Pancreas (tissue), 10 donors: Measurements from ENCODE around the gene ABCC9. TPM values are rescaled to one million over a fixed set of nuclear protein-coding genes. Genes with fewer than 3 reads are reported as not detected.
A peak's percentile ranks its signal among the peaks of the same experiment; 100 is the strongest.
"Not testable (repeated sequence)": the region's sequence is repeated elsewhere in the genome, so short reads cannot be mapped to it uniquely, and the experiment has no call there.

Source experiments
- ATAC-seq, 4 donors: fragments of 200-7000 bp; cut with Tn5 transposase; one replicate each; pipeline versions ENCODE4 v1.8.0 to v1.9.1; 2020; ENCODE audit warnings: mild to moderate bottlenecking in 4 of 4, moderate library complexity in 4 of 4
- DNase-seq, 6 donors: peaks; one replicate each; pipeline ENCODE4 v3.0.0-alpha.2; 2020
- FAIRE-seq: peaks from 2 replicates; lab custom pipeline; 2012; peaks lifted over from hg19 to GRCh38; lab: Jason Lieb, UNC
- H3K27ac ChIP-seq, 4 donors: fragments of 200-600 bp; sonication (generic); 1 replicate in 3 of 4; 2 replicates in 1 of 4; pipeline versions ENCODE4 v1.5.0 to v1.8.0; 2020
- H3K27me3 ChIP-seq, 4 donors: fragments of 200-600 bp; one replicate each; pipeline ENCODE4 v1.8.0; 2021
- H3K36me3 ChIP-seq, 3 donors: fragments of 200-600 bp; sonication (generic) in 1 of 3; one replicate each; pipeline versions ENCODE4 v1.5.0 to v1.8.0; 2020 to 2021
- H3K4me1 ChIP-seq, 3 donors: fragments of 200-600 bp; one replicate each; pipeline ENCODE4 v1.8.0; 2021
- H3K4me3 ChIP-seq, 4 donors: fragments of 200-600 bp; sonication (generic) in 2 of 4; one replicate each; pipeline versions ENCODE4 v1.5.0 to v1.8.0; 2020 to 2021
- H3K9me3 ChIP-seq, 4 donors: fragments of 200-600 bp; one replicate each; pipeline ENCODE4 v1.8.0; 2021
- CTCF ChIP-seq, 4 donors: fragments of 200-600 bp; sonication (generic) in 3 of 4; IDR thresholded peaks; one replicate each; pipeline versions ENCODE4 v1.5.0 to v1.8.0; 2021; ENCODE audit warnings: antibody characterized with exemption in 4 of 4
- WGBS, 2 donors: extraction: QIAGEN DNeasy Blood & Tissue Kit; methylation state at CpG; one replicate each; pipeline ENCODE4 v1.1.7; 2013; 5-methylcytosine and 5-hydroxymethylcytosine counted together
- intact Hi-C, 3 donors: fragments of 100-400 bp; cut with DNase I; formaldehyde crosslinking; loops; one replicate each; pipeline versions ENCODE4 v1.11.1 to v1.14.2; 2022
- polyA plus RNA-seq, 2 donors: library from polyadenylated mRNA; stranded (reverse); fragments of 200-250 nt; gene quantifications; one replicate each; pipeline ENCODE4 v1.2.3, GENCODE V29; 2013
- total RNA-seq, 6 donors: library from RNA; stranded (reverse); fragmentation: NEBNext Ultra II Directional in 4 of 6; extraction: Animal tissue kit (Norgen Biotek cat#: 25700) in 4 of 6; gene quantifications; one replicate each; pipeline versions ENCODE4 v1.2.1 to v1.2.4, GENCODE V29; 2021 to 2023
- donor health status: healthy with polysubstance abuse.
- donor health status: DM: no; HTN: no; CAD: no; lungs with moderate emphysema.
- donor health status: DM: no; HTN: no; CAD: no.
- donor health status: control.
- donor health status: control.
- donor health status: Bipolar disorder and iron deficiency.
- donor health status: DM: yes; HTN: yes; CAD: no.
- donor health status: DM: no; HTN: no; CAD: no.
- donor health status: DM: no; HTN: no; CAD: no.
- donor health status: DM: yes; HTN: yes; CAD: no.

Gene ABCC9
- total and polyA plus RNA-seq, 8 donors = 1.4 to 19.3 (median 5.5) TPM

DNA sequence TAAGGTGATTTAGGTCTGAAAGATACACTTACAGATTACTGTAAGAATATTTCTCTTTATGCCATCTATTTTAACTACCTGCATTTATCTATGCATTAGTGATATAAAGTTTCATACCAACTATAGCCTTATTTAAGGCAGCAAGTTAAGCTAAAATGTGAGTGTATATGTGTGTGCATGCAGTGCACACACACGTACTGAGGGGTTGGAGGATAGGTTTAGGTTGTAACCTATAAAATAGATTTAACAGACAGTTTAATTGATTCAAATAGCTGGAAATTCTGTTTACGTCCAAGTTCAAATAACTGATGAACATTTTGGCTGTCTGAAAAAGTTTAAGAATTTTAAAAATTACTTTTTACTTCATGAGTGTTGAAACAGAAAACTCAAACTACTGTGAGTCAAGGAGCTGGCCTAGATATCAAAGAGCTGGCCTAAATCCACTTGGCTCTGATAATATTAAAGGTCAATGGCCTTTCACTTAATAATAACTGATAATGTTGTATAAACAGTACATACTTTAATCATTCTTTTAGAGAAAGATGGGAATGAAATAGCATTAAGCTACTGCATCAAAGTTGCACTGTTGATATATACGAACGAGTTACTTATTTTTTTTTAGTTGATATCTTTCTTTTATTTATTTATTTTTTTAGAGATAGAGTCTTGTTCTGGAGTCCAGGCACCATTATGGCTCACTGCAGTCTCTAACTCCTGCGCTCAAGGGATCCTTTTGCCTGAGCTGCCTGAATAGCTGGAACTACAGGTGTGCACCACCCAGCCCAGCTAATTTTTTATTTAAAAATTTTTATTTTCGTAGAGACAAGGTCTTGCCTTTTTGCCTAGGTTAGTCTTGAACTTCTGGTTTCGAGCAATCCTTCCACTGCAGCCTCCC lies 152.9 kb downstream of the ABCC9 start:
- ATAC-seq = peak; percentile 93 to 98 (median 94)
- peak overlapping the region in 2 of 4 donors; percentile 38 to 56 for H3K27ac ChIP-seq

GRCh38 chr12:21786041-21786531 lies 155.1 kb downstream of the ABCC9 start:
- 59 to 67% methylated on average over 3 of the region's 3 CpGs for WGBS, 2 donors
- Histone ChIP-seq H3K9me3 (no peaks in the 10 kb centered on the region), H3K36me3 (no peaks in the 10 kb centered on the region), H3K27ac (peak overlapping the region in 2 of 4 donors; percentile 13 to 45), H3K27me3 (no peaks in the 10 kb centered on the region), H3K4me3 (no peak overlapping the region), H3K4me1 (peaks cover 0 to 35% (median 26%) of the 10 kb centered on the region in 3 donors)
- FAIRE-seq (no peak), DNase-seq (no peak), ATAC-seq (peak in 3 of 4 donors; percentile 10 to 48 (median 22))
- intact Hi-C loops = no loop called here
- no peak for TF ChIP-seq CTCF (IDR thresholded peaks at IDR 0.05)

More for the DNA sequence above, 152.9 kb downstream of the ABCC9 start:
- H3K36me3 ChIP-seq = no peaks in the 10 kb centered on the region
- peak in 3 of 6 donors; percentile 33 to 55 (median 33) for DNase-seq
- no peak overlapping the region for H3K4me3 ChIP-seq
- 40 to 41% methylated on average over 7 of the region's 7 CpGs for WGBS, 2 donors
- FAIRE-seq = no peak
- intact Hi-C loops = no loop called here
- no peaks in the 10 kb centered on the region for H3K9me3 ChIP-seq
- no peaks in the 10 kb centered on the region for H3K27me3 ChIP-seq
- no peak for TF ChIP-seq CTCF (IDR thresholded peaks at IDR 0.05)
- H3K4me1 ChIP-seq = peaks cover 0 to 26% (median 25%) of the 10 kb centered on the region in 3 donors

DNA sequence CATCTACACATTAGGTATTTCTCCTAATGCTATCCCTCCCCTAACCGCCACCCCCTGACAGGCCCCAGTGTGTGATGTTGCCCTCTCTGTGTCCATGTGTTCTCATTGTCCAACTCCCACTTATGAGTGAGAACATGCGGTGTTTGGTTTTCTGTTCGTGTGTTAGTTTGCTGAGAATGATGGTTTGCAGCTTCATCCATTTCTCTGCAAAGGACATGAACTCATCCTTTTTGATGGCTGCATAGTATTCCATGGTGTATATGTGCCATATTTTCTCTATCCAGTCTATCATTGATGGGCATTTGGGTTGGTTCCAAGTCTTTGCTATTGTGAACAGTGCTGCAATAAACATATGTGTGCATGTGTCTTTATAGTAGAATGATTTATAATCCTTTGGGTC lies 158.5 kb downstream of the ABCC9 start:
- intact Hi-C loops, H3K9me3 ChIP-seq, FAIRE-seq, H3K36me3 ChIP-seq, H3K4me3 ChIP-seq, DNase-seq, H3K27ac ChIP-seq, ATAC-seq, H3K27me3 ChIP-seq: not testable (repeated sequence)
- WGBS, 2 donors = 94 to 96% methylated on average over 3 of the region's 3 CpGs
- peaks cover 0 to 35% (median 29%) of the 10 kb centered on the region in 3 donors for H3K4me1 ChIP-seq

DNA sequence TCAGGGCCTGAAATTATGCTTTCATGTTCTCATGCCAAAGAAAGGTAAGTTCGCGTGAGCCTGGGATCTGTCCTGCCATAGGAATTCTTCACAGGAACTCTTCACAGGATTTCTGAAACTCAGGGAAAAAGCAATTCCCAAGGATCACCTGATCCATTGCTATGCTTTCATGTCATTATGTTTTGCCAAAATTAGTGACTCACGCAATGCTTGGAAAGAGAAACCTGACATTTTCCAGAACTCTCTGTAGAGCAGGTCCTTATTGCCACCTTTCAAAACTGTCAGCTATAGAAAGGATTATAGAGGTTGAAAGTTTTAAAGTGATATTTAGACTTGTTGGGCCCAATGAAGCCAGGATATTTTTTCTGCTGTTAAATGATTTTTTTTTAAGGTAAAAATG lies 160.4 kb downstream of the ABCC9 start:
- H3K27ac ChIP-seq = peak overlapping the region in 2 of 4 donors; percentile 56 to 71
- ATAC-seq (peak; percentile 76 to 82 (median 79)), DNase-seq (no peak), FAIRE-seq (peak; percentile 47)
- intact Hi-C loops = no loop called here
- H3K4me3 ChIP-seq = no peak overlapping the region
- H3K4me1 ChIP-seq = peaks cover 0 to 25% (median 24%) of the 10 kb centered on the region in 3 donors
- 51 to 56% methylated on average over 3 of the region's 3 CpGs for WGBS, 2 donors
- no peaks in the 10 kb centered on the region for H3K27me3 ChIP-seq
- no peaks in the 10 kb centered on the region for H3K9me3 ChIP-seq
- H3K36me3 ChIP-seq = no peaks in the 10 kb centered on the region
- TF ChIP-seq CTCF (IDR thresholded peaks at IDR 0.05) = no peak

- H3K27me3 ChIP-seq = no peaks in the 10 kb centered on the region
- peak overlapping the region; percentile 70 to 94 (median 82) for H3K27ac ChIP-seq
- FAIRE-seq (no peak), ATAC-seq (peak; percentile 6 to 20 (median 15)), DNase-seq (peak in 2 of 6 donors; percentile 14 to 40)
- intact Hi-C loops = no loop called here
- H3K9me3 ChIP-seq = no peaks in the 10 kb centered on the region
- H3K36me3 ChIP-seq = no peaks in the 10 kb centered on the region
- H3K4me3 ChIP-seq = peak overlapping the region in 2 of 4 donors; percentile 52 to 68
- no peak for TF ChIP-seq CTCF (IDR thresholded peaks at IDR 0.05)
- WGBS, 2 donors = 35 to 42% methylated on average over 3 of the region's 3 CpGs
- H3K4me1 ChIP-seq = peaks cover 0 to 29% (median 16%) of the 10 kb centered on the region in 3 donors
These were observed 165.1 kb downstream of the ABCC9 start for GRCh38 chr12:21776175-21776574.
